GM20000 (cell line): ENCODE data around the gene PAK2.
"Not testable (repeated sequence)": the region's sequence is repeated elsewhere in the genome, so short reads cannot be mapped to it uniquely, and the experiment has no call there.

ENCODE experiments used
- DNase-seq: peaks from one replicate; pipeline ENCODE4 v3.0.0; 2012; ENCODE audit warnings: low spot score
- TF ChIP-seq, protein P1 (sequence below): IDR thresholded peaks from 2 replicates; pipeline ENCODE4 v1.5.1; 2012; ENCODE audit warnings: mild to moderate bottlenecking, control low read depth; ENCODE audit errors: extremely low read depth, missing control alignments

PAK2 gene

DNA sequence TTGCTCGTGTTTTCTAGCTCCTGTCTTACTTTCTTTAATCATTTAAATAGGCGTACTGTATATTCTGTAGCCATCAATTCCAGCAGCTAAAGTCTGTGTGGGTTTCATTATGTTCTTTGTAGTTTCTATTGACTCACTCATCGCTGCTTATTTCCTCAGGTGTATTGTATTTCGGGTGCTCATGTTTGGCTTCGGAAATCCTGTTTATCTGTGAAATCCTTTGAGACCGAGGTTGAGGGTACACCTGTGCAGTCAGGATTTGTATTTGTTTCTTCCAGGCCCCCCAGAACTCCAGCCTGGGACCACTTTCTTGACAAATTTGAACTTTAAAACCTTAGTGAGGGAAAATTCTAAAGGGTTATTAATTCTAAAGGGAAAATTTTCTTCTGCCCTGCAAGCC is 2.0 kb upstream of the PAK2 start:
- no peak for DNase-seq
- TF ChIP-seq, protein P1, sequence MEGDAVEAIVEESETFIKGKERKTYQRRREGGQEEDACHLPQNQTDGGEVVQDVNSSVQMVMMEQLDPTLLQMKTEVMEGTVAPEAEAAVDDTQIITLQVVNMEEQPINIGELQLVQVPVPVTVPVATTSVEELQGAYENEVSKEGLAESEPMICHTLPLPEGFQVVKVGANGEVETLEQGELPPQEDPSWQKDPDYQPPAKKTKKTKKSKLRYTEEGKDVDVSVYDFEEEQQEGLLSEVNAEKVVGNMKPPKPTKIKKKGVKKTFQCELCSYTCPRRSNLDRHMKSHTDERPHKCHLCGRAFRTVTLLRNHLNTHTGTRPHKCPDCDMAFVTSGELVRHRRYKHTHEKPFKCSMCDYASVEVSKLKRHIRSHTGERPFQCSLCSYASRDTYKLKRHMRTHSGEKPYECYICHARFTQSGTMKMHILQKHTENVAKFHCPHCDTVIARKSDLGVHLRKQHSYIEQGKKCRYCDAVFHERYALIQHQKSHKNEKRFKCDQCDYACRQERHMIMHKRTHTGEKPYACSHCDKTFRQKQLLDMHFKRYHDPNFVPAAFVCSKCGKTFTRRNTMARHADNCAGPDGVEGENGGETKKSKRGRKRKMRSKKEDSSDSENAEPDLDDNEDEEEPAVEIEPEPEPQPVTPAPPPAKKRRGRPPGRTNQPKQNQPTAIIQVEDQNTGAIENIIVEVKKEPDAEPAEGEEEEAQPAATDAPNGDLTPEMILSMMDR: no peak

GRCh38 chr3:196740481-196741248 is 1.0 kb downstream of the PAK2 start:
- TF ChIP-seq, protein P1: no peak
- no peak for DNase-seq

- TF ChIP-seq, protein P1: no peak
- no peak for DNase-seq
Measured at GRCh38 chr3:196741249-196741889, 1.7 kb downstream of the PAK2 start.

DNA sequence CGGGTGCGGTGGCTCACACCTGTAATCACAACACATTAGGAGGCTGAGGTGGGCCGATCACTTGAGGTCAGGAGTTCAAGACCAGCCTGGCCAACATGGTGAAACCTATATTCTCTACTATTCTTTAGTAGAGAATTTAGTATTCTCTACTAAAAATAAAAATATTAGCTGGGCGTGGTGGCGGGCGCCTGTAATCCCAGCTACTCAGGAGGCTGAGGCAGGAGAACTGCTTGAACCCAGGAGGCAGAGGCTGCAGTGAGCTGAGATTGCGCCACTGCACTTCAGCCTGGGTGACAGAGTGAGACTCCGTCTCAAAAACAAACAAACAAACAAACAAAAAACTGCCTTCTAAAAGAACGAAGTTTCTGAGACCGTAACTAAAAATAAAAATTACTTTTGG is 3.9 kb downstream of the PAK2 start:
- DNase-seq: not testable (repeated sequence)

GRCh38 chr3:196749125-196749524 is 9.5 kb downstream of the PAK2 start:
- TF ChIP-seq, protein P1: no peak
- DNase-seq: no peak

GRCh38 chr3:196753201-196753600 is 13.5 kb downstream of the PAK2 start:
- DNase-seq: no peak
- TF ChIP-seq, protein P1: no peak

GRCh38 chr3:196754091-196754981 is 14.7 kb downstream of the PAK2 start:
- DNase-seq: no peak
- TF ChIP-seq, protein P1: no peak
